GM12878 (cell line): ENCODE data around the gene HSF5. TPM values are rescaled to one million over a fixed set of nuclear protein-coding genes. Genes with fewer than 3 reads are reported as not detected.

Source experiments
- ATAC-seq: fragments of 200-7000 bp; cut with Tn5 transposase; 3 replicates; pipeline ENCODE4 v1.9.1; 2020; ENCODE audit warnings: mild to moderate bottlenecking, moderate library complexity
- BruUV-seq: library from RNA; stranded (reverse); fragments of 400-500 nt; replicated peaks from 2 replicates; lab custom pipeline; 2021; lab: Mats Ljungman, UMichigan
- CTCF ChIA-PET: fragments of 300-600 bp; sonication (Branson Sonifier 250); formaldehyde crosslinking; extraction: SDS; loops from one replicate; lab custom pipeline; 2021; ENCODE audit warnings: inconsistent platforms; lab: Yijun Ruan, JAX
- POLR2A ChIA-PET: fragments of 350-600 bp; formaldehyde crosslinking; extraction: SDS; loops from one replicate; lab custom pipeline; 2021; ENCODE audit warnings: inconsistent platforms; lab: Charles Lee
- RAD21 ChIA-PET: fragments of 300-600 bp; sonication (Branson Sonifier 250); formaldehyde crosslinking; loops from one replicate; lab custom pipeline; 2023; ENCODE audit warnings: antibody characterized with exemption; ENCODE audit not compliant: unreplicated experiment; lab: Charles Lee
- SMC1A ChIA-PET: fragments of 300-600 bp; sonication (Branson Sonifier 250); formaldehyde crosslinking; loops from one replicate; lab custom pipeline; 2023; ENCODE audit not compliant: unreplicated experiment, uncharacterized antibody; lab: Charles Lee
- DNase-seq: peaks from one replicate; pipeline ENCODE4 v3.0.0-alpha.2; 2011; ENCODE audit warnings: low read depth, low spot score
- FAIRE-seq: peaks from 3 replicates; lab custom pipeline; 2011; peaks lifted over from hg19 to GRCh38; lab: Jason Lieb, UNC
- H2AFZ ChIP-seq: 2 replicates; pipeline ENCODE4 v1.6.0; 2011; ENCODE audit warnings: low read depth, low read length, control low read depth; ENCODE audit not compliant: control insufficient read depth
- H3K27ac ChIP-seq: 2 replicates; pipeline ENCODE4 v1.5.1; 2011; ENCODE audit warnings: control low read depth; ENCODE audit not compliant: control insufficient read depth, insufficient read depth
- H3K27me3 ChIP-seq, 2 experiments: replicated peaks in 1 of 2; 2 replicates each; pipeline versions ENCODE4 v1.6.0 to v1.6.1; 2011; ENCODE audit warnings: low read length in 1 of 2; ENCODE audit not compliant: control insufficient read depth in 2 of 2, insufficient read depth in 2 of 2
- H3K36me3 ChIP-seq, 2 experiments: 2 replicates each; pipeline ENCODE4 v1.5.1; 2011; ENCODE audit warnings: low read length in 1 of 2; ENCODE audit not compliant: control insufficient read depth in 2 of 2, insufficient read depth in 2 of 2
- H3K4me1 ChIP-seq: 2 replicates; pipeline ENCODE4 v1.6.1; 2011; ENCODE audit warnings: mild to moderate bottlenecking, low read length, moderate library complexity, mixed read lengths; ENCODE audit not compliant: control insufficient read depth, insufficient read depth
- H3K4me2 ChIP-seq: 2 replicates; pipeline ENCODE4 v1.6.0; 2011; ENCODE audit warnings: control low read depth; ENCODE audit not compliant: control insufficient read depth, insufficient read depth
- H3K4me3 ChIP-seq: fragments of 200-600 bp; sonication (generic); 2 replicates; pipeline ENCODE4 v1.5.1; 2016
- H3K79me2 ChIP-seq: 2 replicates; pipeline ENCODE4 v1.6.0; 2011; ENCODE audit warnings: low read length; ENCODE audit not compliant: control insufficient read depth, insufficient read depth
- H3K9ac ChIP-seq: 2 replicates; pipeline ENCODE4 v1.8.0; 2011; ENCODE audit warnings: low read length, control low read depth, mixed read lengths; ENCODE audit not compliant: control insufficient read depth, insufficient read depth
- H3K9me3 ChIP-seq: replicated peaks from 3 replicates; pipeline ENCODE4 v1.5.1; 2011; ENCODE audit warnings: mild to moderate bottlenecking, low read length; ENCODE audit not compliant: control insufficient read depth, insufficient read depth
- H4K20me1 ChIP-seq: 2 replicates; pipeline ENCODE4 v1.6.0; 2011; ENCODE audit not compliant: control insufficient read depth, insufficient read depth
- ATF7 ChIP-seq: fragments of 450-650 bp; IDR thresholded peaks from 2 replicates; pipeline ENCODE4 v1.6.1; 2016; ENCODE audit warnings: low read depth, mild to moderate bottlenecking
- CHD4 ChIP-seq: fragments of 200-600 bp; sonication (generic); IDR thresholded peaks from 2 replicates; pipeline ENCODE4 v1.6.1; 2016; ENCODE audit warnings: mild to moderate bottlenecking
- IKZF2 ChIP-seq, 2 experiments: fragments of 450-650 bp; IDR thresholded peaks; 2 replicates each; pipeline ENCODE4 v1.6.1; 2017; ENCODE audit warnings: mild to moderate bottlenecking in 2 of 2, moderate library complexity in 2 of 2
- PAX8 ChIP-seq: fragments of 450-650 bp; IDR thresholded peaks from 2 replicates; pipeline ENCODE4 v1.6.1; 2017; ENCODE audit warnings: mild to moderate bottlenecking, moderate library complexity
- PBX3 ChIP-seq: IDR thresholded peaks from 2 replicates; pipeline ENCODE4 v1.6.1; 2011; ENCODE audit warnings: mild to moderate bottlenecking, low read depth, low read length, moderate library complexity; ENCODE audit not compliant: insufficient replicate concordance
- RUNX3 ChIP-seq: IDR thresholded peaks from 2 replicates; pipeline ENCODE4 v1.6.1; 2012; ENCODE audit warnings: low read length, inconsistent platforms
- ZNF217 ChIP-seq: fragments of 450-650 bp; IDR thresholded peaks from 2 replicates; pipeline ENCODE4 v1.6.1; 2017; ENCODE audit warnings: antibody characterized with exemption, mild to moderate bottlenecking
- ZZZ3 ChIP-seq: IDR thresholded peaks from 2 replicates; pipeline ENCODE4 v1.6.1; 2011; ENCODE audit warnings: low read depth; ENCODE audit not compliant: control insufficient read depth, insufficient read length
- WGBS: methylation state at CpG from one replicate; pipeline ENCODE4 v1.1.6; 2016; ENCODE audit warnings: low lambda C conversion rate; ENCODE audit not compliant: insufficient replicate concordance, insufficient coverage; ENCODE audit errors: missing lambda C conversion rate; 5-methylcytosine and 5-hydroxymethylcytosine counted together
- in situ Hi-C: fragments of 300-500 bp; cut with MboI; formaldehyde crosslinking; loops from 9 replicates; pipeline ENCODE4 v1.14.3; 2018; ENCODE audit warnings: mixed read lengths
- intact Hi-C: fragments of 100-400 bp; cut with micrococcal nuclease; formaldehyde crosslinking; loops from one replicate; pipeline ENCODE4 v1.14.2; 2022; ENCODE audit not compliant: unreplicated experiment
- polyA plus RNA-seq, 11 experiments: library from polyadenylated mRNA; depleted of rRNA in 4 of 11; unstranded in 6 of 11; stranded (reverse) in 5 of 11; fragments of >200 nt; fragmentation: Nextera tagmentation in 4 of 11; fragmentation: Illumina TruSeq in 1 of 11; extraction: Ambion mirVana in 4 of 11; extraction: Trizol in 1 of 11; gene quantifications; 1 replicate in 1 of 11; 2 replicates in 10 of 11; pipeline versions ENCODE4 v1.2.1 to v1.2.3, GENCODE V29; 2011 to 2016; ENCODE audit warnings: inconsistent platforms in 2 of 11, missing spikeins in 2 of 11, low read depth in 1 of 11
- total RNA-seq, 4 experiments: library from RNA; depleted of rRNA in 3 of 4; stranded (reverse); fragments of >200 nt in 3 of 4; fragmentation: Illumina TruSeq in 1 of 4; extraction: Trizol in 1 of 4; gene quantifications; 2 replicates each; pipeline versions ENCODE4 v1.2.1 to v1.2.3, GENCODE V29; 2013 to 2021

The HSF5 gene
- total and polyA plus RNA-seq, 10 of the 15 experiments (the other 5 are each of a cell fraction or from before 2014, with no cell fraction given), result 0.02 to 0.18 (median 0.06) TPM; not detected in 4

- WGBS, result 20% methylated on average over 1 of the region's 1 CpG
Measured at GRCh38 chr17:58402679-58403078, 85.5 kb downstream of the HSF5 start.

GRCh38 chr17:58402047-58402446 lies 86.2 kb downstream of the HSF5 start:
- no peak for DNase-seq
- ChIA-PET SMC1A (interaction anchor here (1.1 to 1.7 kb wide), 3 partner anchors 12 to 19 kb away, joined by 3 to 4 read pairs (median 4); no protein-coding TSS in a partner anchor), POLR2A (interaction anchor here (0.8 kb wide), 1 partner anchor 58 kb away, joined by 3 read pairs; no protein-coding TSS in a partner anchor), CTCF (no interaction called here), RAD21 (interaction anchor here (0.8 kb wide), 1 partner anchor 58 kb away, joined by 3 read pairs; no protein-coding TSS in a partner anchor)
- Histone ChIP-seq H3K4me3 (no peak overlapping the region), H3K27ac (no peak overlapping the region), H3K4me1 (no peaks in the 10 kb centered on the region), H3K27me3 (no peaks in the 10 kb centered on the region; a peak in 1 of 4 replicates), H3K36me3 (no peaks in the 10 kb centered on the region), H4K20me1 (no peaks in the 10 kb centered on the region), H3K4me2 (no peak overlapping the region), H3K79me2 (peaks cover 17% of the 10 kb centered on the region), H2AFZ (no peak overlapping the region), H3K9me3 (no peaks in the 10 kb centered on the region), H3K9ac (no peak overlapping the region)
- peak; percentile 78 for FAIRE-seq
- no TSS peak for BruUV-seq
- intact Hi-C loops (no loop called here), in situ Hi-C loops (no loop called here)
- no peak for TF ChIP-seq PAX8
- TF ChIP-seq PBX3, result peak; percentile 49
- no peak for TF ChIP-seq CHD4
- TF ChIP-seq RUNX3, result peak; percentile 33; the same call in 1 of the 2 replicates
- TF ChIP-seq ZZZ3, result no peak
- TF ChIP-seq IKZF2 (IDR thresholded peaks at IDR 0.05), result no peak
- peak; percentile 39 for ATAC-seq

More at GRCh38 chr17:58402679-58403078, 85.5 kb downstream of the HSF5 start:
- CTCF ChIA-PET, result no interaction called here
- Histone ChIP-seq H2AFZ (no peak overlapping the region), H3K9me3 (no peaks in the 10 kb centered on the region), H3K27ac (no peak overlapping the region), H3K9ac (no peak overlapping the region), H3K27me3 (no peaks in the 10 kb centered on the region; a peak in 1 of 4 replicates), H3K4me2 (no peak overlapping the region), H3K79me2 (peaks cover 21% of the 10 kb centered on the region), H3K36me3 (no peaks in the 10 kb centered on the region), H3K4me1 (no peaks in the 10 kb centered on the region), H3K4me3 (no peak overlapping the region), H4K20me1 (no peaks in the 10 kb centered on the region)
- no peak for TF ChIP-seq ZNF217
- peak; percentile 38; the same call in 1 of the 2 replicates for TF ChIP-seq ATF7
- no peak for ATAC-seq
- SMC1A ChIA-PET, result interaction anchor here (1.6 kb wide), 1 partner anchor 20 kb away, joined by 4 read pairs; no protein-coding TSS in a partner anchor
- intact Hi-C loops, result no loop called here
- FAIRE-seq, result no peak
- POLR2A ChIA-PET, result no interaction called here
- RAD21 ChIA-PET, result no interaction called here
- BruUV-seq, result no TSS peak
- in situ Hi-C loops, result no loop called here
- DNase-seq, result no peak
